ENCODE data around the gene CD300C.
A peak's percentile ranks its signal among the peaks of the same experiment; 100 is the strongest.
"Not testable (repeated sequence)": the region's sequence is repeated elsewhere in the genome, so short reads cannot be mapped to it uniquely, and the experiment has no call there.

Gene CD300C

GRCh38 chr17:74529243-74529642, 16.7 kb downstream of the CD300C start:
- DNase-seq, result no peak

DNA sequence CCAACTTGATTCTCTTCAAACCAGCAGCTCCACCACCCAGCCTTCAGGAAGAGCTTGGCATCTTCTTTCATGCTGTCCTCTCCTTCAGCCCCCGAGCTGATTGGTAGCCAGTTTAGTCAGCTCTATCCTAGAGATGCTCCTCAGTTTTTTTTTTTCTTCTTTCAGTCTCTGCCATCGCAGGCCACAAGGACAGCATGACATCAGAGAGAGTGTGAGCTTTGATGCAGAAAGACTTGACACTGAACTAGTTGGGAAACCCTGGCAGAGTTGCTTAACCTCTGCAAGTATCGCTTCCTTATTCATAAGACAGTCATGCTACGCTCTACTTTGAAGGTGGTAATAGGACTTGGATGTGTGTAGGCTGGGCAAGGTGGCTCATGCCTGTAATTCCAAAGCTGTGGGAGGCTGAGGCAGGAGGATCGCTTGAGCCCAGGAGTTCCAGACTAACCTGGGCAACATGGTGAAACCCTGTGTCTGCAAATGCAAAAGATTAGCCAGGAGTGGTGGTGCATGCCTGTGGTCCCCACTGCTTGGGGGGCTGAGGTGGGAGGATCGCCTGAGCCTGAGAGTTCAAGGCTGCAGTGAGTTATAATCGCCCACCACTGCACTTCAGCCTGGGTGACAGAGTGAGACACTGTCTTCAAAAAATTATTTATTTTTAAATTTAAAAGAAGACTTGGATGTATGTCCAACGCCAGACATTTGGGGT, 17.3 kb downstream of the CD300C start:
- no peak for DNase-seq

DNA sequence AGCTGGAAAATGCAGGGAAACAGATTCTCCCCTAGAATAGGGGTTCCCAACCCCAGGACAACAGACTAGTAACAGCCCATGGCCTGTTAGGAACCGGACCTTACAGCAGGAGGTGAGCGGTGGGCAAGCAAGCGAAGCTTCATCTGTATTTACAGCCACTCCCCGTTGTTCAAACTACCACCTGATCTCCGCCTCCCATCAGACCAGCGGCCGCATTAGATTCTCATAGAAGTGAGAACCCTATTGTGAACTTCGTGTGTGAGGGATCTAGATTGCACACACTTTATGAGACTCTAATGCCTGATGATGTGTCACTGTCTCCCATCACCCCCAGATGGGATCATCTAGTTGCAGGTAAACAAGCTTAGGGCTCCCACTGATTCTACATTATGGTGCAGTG, 18.2 kb downstream of the CD300C start:
- DNase-seq, result no peak

- DNase-seq, result no peak
Measured at GRCh38 chr17:74527081-74527480, 18.8 kb downstream of the CD300C start.

DNA sequence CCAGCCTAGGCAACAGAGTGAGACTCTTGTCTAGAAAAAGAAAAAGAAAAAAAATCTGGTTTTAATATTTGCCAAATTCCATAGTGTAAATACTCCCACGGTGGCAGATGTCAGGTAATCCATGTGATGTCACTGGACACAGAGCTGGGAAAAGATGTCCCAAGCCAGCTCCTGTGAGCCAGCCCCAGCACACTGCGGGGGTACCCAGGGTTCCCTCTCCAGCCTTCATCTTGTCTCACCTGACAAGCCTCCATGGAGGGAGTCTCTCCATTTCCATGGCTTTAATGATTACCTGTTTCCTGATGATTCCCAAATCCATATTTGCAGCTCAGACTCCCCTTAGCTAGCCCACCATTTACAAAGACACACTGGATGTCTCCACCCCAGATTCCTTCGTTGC, 19.2 kb downstream of the CD300C start:
- no peak for DNase-seq

GRCh38 chr17:74525781-74526288, 20.1 kb downstream of the CD300C start:
- DNase-seq, result no peak

DNA sequence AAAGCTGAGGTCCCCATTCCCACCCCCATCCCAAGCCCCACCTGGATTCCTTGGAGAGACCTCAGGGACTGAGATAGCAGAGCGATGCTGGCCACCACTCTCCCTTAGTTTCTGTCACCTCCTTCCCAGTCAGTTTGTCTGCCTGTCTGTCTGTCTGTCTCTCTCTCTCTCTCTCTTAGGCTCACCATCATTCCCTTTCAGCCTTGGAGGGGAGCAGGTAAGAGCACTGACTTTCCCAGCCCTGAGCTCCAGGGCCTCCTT, 20.5 kb downstream of the CD300C start:
- DNase-seq, result no peak

DNA sequence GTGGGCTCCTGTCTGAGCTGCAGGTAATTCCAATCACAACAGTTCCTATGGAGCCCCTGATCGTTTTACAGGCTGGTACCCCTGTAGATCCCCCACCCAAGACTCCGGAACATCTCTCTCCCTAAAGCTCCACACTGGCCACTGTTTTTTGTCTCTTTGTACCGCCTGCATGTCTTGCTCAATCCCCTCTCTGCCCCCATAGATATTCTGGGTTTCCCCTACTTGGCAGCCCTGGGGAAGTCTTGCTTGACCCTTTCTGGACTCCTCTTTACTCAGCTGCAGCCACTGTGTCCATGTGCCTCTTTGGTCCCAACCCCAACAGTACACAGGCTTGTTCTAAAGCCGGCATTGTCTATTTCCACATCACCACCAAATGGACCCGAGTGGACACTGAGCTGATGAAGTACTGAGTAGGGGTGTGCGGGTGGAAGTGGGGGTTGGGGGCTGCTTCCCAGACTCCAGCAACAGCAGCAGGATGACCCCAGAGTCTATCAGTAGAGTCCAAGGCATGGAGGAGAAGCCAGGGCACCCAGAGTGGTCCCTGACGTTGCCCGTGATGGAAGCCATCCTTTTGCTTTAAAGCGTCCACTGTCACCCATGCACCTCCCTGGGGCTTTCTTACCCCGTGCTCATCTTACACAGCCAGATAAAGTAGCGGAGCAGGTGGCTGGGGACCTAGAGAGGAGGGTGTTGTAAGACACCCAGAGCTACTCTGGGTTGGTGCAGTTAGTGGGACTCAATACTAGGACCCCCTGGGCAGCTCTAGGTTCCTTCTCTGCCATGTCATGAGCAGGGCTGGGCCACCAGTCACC, 21.1 kb downstream of the CD300C start:
- no peak for DNase-seq

DNA sequence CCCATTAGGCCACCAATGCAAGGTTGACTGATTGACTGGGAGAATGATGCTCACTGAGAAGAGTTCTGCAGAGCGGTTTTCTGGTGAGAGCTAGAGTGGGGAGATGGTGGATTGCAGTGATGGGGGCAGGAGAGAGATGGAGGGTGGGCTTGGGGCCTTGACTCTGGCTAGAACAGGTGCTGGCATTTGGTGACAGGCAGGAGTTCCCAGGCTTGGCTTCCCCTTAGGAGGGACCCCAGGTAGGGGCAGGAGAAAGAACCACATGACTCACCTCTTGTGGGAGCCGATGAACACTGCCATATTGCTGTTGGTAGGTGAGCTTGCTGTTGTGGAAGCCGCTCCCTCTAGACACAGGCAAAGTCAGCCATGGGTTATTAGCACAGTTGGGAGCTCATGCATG, 22.6 kb downstream of the CD300C start:
- no peak for DNase-seq

- no peak for DNase-seq
Measured at GRCh38 chr17:74522381-74523105, 23.4 kb downstream of the CD300C start.

DNA sequence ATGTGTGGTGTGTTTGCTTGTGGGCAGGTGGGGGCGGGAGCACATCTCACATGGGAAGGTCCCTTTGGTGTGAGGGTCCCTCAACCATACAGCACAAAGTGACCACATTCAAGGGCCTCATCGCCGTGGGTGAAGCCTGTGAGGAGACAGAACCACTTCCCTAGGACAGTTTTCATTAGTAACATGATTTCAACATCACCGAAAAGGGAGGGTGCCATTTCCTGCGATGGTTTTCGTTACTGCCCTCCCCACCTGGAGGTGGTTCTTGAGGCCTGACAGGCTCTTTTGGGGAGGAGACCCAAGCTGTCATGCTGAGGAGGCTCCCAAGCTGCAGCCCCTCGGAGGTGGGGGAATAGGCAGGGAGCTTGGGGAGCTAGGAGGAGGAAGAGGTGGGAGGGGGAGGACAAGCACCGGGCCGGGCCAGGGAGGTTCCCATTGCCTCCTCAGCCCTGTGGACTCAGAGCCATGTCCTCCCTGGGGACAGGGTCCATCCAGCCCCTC, 24.2 kb downstream of the CD300C start:
- DNase-seq, result no peak

DNA sequence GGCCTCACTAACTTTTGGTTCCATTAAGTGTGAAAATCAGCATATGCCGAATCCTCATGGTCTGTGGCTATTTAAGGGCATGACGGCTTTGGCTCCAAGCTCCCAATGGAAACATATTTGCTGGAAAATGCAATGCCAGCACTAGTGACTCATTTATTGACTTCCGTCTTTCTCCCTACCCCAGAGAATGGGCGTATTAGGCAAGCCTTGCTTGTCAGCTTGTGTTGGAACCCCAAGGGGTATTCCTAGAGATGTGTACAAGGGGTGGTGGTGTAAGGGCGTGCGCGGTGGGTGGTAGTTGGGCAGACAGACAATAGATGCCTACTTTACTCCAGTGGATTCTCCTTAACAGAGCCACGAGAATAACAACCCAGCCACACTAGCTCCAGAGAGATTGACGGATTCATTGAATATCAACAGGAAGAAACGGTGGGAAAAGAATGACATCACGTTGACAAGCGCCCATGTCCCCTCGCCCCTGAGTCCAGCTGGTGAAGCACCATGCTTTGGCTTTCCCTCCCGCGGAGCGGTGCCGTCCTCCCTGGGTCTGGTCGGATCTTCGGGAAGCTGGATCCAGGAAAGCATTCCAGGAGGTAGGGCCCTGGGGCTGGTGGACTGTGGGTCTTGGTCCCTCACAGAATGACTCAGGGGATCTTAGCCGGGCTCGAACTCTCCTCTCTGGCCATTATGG, 25.0 kb downstream of the CD300C start:
- no peak for DNase-seq

DNA sequence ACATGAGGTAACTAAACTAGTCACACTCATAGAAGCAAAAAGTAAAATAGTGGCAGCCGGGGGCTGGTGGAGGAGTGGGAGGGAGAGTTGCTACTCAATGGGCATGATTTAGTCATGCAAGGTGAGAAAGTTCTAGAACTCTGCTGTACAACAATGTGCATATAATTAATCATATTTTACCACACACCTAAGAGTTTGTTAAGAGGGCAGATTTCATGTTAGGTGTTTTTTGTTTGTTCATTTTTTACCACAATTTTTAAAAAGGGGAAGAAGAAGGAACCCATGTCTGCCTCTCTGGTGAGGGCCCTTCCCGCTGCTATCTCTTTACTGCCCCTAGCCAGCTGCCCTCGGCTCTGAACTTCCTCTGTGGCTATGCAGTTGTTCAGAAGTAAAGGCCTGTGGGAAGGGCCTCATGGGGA, 25.9 kb downstream of the CD300C start:
- DNase-seq, result no peak

DNA sequence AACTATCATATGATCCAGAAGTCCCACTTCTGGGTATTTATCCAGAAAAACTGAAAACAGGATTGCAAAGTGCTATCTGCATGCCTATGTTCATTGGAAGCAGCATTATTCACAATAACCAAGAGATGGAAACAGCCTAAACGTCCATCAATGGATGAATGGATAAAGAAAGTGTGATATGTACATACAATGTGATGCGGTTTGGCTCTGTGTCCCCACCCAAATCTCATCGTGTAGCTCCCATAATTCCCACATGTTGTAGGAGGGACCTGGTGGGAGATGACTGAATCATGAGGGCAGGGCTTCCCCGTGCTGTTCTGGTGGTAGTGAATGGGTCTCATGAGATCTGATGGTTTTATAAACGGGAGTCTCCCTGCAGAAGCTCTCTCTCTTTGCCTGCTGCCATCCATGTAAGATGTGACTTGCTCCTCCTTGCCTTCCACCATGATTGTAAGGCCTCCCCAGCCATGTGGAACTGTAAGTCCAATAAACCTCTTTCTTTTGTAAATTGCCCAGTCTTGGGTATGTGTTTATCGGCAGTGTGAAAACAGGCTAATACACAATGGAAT, 27.4 kb downstream of the CD300C start:
- not testable (repeated sequence) for DNase-seq

DNA sequence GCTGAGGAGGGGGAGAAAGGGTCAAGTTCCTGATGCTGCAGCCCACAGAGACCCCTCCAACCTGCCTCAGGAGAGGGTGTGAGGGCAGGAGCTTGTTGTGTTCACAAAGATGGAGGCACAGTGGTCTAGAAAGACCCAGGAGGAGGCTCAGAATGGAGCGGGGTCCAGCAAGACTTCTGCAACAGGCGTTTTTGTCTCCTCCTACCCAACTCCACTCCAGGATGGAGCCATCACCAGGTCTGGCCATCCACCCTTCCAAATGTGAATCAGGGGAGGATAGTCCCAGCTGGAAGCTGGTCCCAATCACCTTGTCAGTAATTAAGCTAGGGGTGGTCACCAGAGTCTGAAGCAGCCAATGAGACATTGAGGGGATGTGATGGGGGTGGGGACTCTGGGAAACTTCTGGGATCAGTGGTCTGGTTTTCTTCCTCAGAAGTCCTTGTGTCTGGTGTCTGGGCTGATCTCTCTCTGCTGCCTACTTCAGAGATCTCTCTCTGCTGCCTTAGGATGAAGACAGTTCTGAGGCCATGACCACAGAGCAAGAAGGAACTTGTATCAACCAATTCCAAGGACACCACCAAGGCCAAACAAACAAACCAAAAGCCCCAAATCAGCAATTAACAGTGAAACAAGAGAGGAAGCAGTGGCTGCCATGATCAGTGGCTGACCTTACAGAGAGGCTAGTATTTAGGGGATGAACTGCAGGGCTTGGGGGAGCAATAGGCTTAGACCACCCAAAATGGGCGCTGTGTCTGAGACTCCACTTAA, 29.2 kb downstream of the CD300C start:
- no peak for DNase-seq

GRCh38 chr17:74515941-74516340, 30.0 kb downstream of the CD300C start:
- DNase-seq, result no peak

DNA sequence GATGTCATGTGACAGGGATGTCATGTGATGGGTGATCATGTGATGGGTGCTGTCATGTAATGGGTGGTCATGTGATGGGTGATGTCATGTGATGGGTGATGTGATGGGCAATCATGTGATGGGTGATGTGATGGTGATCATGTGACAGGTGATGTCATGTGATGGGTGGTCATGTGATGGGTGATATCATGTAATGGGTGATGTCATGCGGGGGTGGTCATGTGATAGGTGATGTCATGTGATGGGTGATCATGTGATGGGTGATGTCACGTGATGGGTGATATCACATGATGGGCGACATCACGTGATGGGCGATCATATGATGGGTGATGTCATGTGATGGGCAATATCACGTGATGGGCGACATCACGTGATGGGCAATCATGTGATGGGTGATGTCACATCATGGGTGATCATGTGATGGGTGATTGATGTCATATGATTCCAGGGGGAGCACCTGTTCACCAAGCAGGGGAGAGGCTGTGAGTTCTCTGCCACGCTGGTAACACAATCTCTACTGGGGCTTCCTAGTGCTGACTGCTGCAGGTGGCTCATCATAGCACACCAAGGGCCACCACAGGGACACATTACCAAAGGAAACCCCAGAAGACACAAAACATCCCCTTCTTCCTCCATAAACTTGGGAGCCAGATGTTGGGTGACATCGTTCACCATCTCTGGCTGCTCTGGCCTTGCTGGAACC, 31.1 kb downstream of the CD300C start:
- no peak for DNase-seq

GRCh38 chr17:74513987-74514631, 31.8 kb downstream of the CD300C start:
- DNase-seq, result peak; percentile 17

GRCh38 chr17:74512624-74513091, 33.3 kb downstream of the CD300C start:
- DNase-seq, result no peak

DNA sequence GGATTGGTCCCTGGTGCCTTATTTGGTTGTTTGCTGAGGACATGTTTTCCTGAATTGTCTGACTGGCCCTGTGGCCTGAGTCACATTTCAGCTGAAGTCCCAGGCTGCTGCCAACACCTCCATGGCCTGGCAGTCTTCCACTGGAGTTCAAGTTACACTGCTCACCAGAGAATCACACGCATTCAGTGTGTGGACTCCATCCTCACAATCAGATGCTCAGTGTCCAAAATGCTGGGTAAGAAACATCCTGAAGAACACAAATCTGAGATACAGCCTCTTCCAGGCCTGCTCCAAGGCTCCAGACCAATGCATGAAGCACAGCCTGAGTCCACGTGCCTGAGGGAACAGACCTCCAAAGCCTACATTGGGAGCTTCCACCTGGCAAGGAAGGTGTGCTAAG, 33.9 kb downstream of the CD300C start:
- no peak for DNase-seq

GRCh38 chr17:74508156-74508555, 37.8 kb downstream of the CD300C start:
- DNase-seq, result no peak
